NCI-H748 treated with DMSO at 0.1 percent for 48 hours (cell line): ENCODE data around the gene FREM1.

Experiments used
- DNase-seq: peaks from one replicate; lab custom pipeline; 2025; lab: John Stamatoyannopoulos, UW

Gene FREM1

GRCh38 chr9:14756291-14756690, 153.9 kb downstream of the FREM1 start:
- no peak for DNase-seq

GRCh38 chr9:14752871-14753270, 157.4 kb downstream of the FREM1 start:
- DNase-seq: no peak

GRCh38 chr9:14752271-14752670, 158.0 kb downstream of the FREM1 start:
- no peak for DNase-seq

GRCh38 chr9:14750821-14751220, 159.4 kb downstream of the FREM1 start:
- no peak for DNase-seq

- no peak for DNase-seq
These were observed 160.5 kb downstream of the FREM1 start for GRCh38 chr9:14749741-14750211.

- DNase-seq: no peak
These were observed 161.9 kb downstream of the FREM1 start for GRCh38 chr9:14748373-14748772.

- DNase-seq: no peak
These were observed 163.1 kb downstream of the FREM1 start for GRCh38 chr9:14747111-14747510.

- no peak for DNase-seq
These were observed 163.6 kb downstream of the FREM1 start for GRCh38 chr9:14746626-14747025.

GRCh38 chr9:14744768-14745167, 165.5 kb downstream of the FREM1 start:
- no peak for DNase-seq

GRCh38 chr9:14741369-14741768, 168.9 kb downstream of the FREM1 start:
- no peak for DNase-seq

- no peak for DNase-seq
These were observed 177.1 kb downstream of the FREM1 start for GRCh38 chr9:14733133-14733532.

GRCh38 chr9:14731294-14731981, 178.8 kb downstream of the FREM1 start:
- DNase-seq: no peak

- DNase-seq: no peak
These were observed 179.7 kb downstream of the FREM1 start for GRCh38 chr9:14730461-14730898.

GRCh38 chr9:14723301-14723700, 186.9 kb downstream of the FREM1 start:
- DNase-seq: peak; percentile 23

- peak; percentile 98 for DNase-seq
These were observed 187.7 kb downstream of the FREM1 start, which contains the start of gene CER1 for GRCh38 chr9:14722391-14723035. Gene CER1 (minus strand): TSS chr9:14722733. CDS start chr9:14722672, 61 bp downstream.

- no peak for DNase-seq
These were observed 190.9 kb downstream of the FREM1 start for GRCh38 chr9:14719231-14719923.

- DNase-seq: no peak
These were observed 195.1 kb downstream of the FREM1 start for GRCh38 chr9:14715102-14715501.

- no peak for DNase-seq
These were observed 197.0 kb downstream of the FREM1 start for GRCh38 chr9:14713187-14713767.

- no peak for DNase-seq
These were observed 199.4 kb downstream of the FREM1 start for GRCh38 chr9:14710804-14711203.

GRCh38 chr9:14706530-14707140, 203.6 kb downstream of the FREM1 start:
- DNase-seq: no peak

GRCh38 chr9:14705079-14705478, 205.1 kb downstream of the FREM1 start:
- DNase-seq: no peak

- no peak for DNase-seq
These were observed 205.9 kb downstream of the FREM1 start for GRCh38 chr9:14704281-14704680.
